Measurements from ENCODE around the gene AGAP3. TPM values are rescaled to one million over a fixed set of nuclear protein-coding genes. Genes with fewer than 3 reads are reported as not detected.

The AGAP3 gene
- total RNA-seq, 2 donors from 2014 or later = 52.1 to 62.8 TPM

DNA sequence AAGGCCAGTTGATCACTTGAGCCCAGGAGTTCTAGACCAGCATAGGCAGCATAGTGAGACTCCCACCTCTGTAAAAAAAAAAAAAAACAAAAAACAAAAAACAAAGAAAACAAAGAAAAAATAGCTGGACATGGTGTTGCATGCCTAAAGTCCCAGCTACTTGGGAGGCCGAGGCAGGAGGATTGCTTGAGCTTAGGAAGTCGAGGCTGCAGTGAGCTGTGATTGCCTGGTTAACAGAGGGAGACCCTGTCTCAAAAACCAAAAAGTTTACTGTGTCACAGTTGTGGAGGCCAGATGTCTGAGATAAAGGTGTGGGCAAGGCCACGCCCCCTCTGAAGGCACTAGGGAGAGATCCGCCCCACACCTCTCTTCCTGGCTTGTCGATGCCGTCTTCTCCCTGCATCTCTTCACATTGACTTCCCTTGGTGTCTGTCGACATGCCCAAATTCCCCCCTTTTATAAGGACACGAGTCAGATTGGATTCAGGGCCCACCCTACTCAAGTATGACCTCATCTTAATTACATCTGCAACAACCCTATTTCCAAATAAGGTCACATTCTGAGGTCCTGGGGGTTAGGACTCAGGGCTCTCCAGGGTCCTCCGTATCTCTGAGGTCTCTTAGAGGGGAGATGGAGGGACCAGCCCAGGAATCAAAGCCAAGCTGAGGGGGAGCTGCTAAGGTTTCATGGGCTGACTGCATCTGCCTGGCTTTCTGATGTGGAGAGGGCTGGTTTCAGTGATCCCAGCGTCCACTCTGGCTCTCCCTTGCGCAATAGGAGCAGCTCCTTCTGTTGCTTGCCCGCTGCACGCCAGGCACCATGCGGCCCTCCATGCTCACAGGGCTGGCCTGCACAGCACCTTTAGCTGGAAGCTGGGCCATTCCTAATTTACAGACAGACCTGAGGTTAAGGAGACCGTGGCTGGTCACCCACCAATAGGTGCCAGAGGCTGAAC lies 23.1 kb downstream of the AGAP3 start:
- Histone ChIP-seq H3K27ac (no peak overlapping the region), H3K4me1 (ENCODE audit: control insufficient read depth in 1 of 2, low read depth in 2 of 2) (peaks cover 0 to 6% of the 10 kb centered on the region in 2 donors), H3K27me3 (replicated peaks; ENCODE audit: insufficient read depth) (no peaks in the 10 kb centered on the region), H3K9me3 (no peaks in the 10 kb centered on the region), H3K36me3 (no peaks in the 10 kb centered on the region), H3K4me3 (no peak overlapping the region)
- TF ChIP-seq, protein P1, sequence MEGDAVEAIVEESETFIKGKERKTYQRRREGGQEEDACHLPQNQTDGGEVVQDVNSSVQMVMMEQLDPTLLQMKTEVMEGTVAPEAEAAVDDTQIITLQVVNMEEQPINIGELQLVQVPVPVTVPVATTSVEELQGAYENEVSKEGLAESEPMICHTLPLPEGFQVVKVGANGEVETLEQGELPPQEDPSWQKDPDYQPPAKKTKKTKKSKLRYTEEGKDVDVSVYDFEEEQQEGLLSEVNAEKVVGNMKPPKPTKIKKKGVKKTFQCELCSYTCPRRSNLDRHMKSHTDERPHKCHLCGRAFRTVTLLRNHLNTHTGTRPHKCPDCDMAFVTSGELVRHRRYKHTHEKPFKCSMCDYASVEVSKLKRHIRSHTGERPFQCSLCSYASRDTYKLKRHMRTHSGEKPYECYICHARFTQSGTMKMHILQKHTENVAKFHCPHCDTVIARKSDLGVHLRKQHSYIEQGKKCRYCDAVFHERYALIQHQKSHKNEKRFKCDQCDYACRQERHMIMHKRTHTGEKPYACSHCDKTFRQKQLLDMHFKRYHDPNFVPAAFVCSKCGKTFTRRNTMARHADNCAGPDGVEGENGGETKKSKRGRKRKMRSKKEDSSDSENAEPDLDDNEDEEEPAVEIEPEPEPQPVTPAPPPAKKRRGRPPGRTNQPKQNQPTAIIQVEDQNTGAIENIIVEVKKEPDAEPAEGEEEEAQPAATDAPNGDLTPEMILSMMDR (IDR thresholded peaks at IDR 0.05) = no peak
- ATAC-seq (ENCODE audit: insufficient number of reproducible peaks, low FRiP score, low read depth) = no peak
- DNase-seq (ENCODE audit: low spot score) = no peak

DNA sequence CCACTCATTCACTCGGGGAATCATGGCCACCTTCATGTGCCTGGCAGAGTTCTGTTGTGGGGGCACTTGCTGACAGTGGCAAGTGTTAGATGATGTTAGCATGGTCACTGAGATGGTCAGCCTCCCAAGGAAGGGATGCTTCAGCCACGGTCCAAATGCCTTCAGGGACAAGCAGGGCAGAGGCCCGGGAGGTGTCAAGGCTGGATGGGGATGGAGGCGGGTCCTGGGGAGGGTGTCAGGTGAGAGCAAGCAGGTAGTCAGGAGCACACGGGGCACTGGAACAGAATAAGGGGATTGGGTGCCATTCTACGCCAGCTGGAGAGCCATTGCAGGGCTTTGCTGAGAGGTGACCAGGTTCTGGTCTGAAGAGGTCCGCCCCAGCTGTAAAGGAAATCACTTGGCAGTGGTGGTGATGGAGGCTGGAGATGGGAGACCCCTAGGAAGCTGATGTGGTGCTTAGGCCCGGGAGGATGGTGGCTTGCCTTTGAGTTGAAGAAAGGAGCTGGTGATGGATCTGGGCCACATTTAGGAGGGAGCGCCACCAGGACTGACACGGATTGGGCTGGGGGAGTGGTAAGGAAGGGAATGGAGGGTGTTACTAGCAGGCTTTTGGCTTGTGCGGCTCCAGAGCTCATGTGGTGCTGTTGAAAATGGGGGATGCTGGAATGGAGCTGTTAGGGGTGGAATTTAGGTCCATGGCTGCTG lies 24.1 kb downstream of the AGAP3 start:
- H3K9me3 ChIP-seq = no peaks in the 10 kb centered on the region
- TF ChIP-seq, protein P1 (IDR thresholded peaks at IDR 0.05) = no peak
- DNase-seq (ENCODE audit: low spot score) (no peak), ATAC-seq (ENCODE audit: insufficient number of reproducible peaks, low FRiP score, low read depth) (peak; percentile 15)
- H3K4me3 ChIP-seq = no peak overlapping the region
- no peaks in the 10 kb centered on the region for H3K27me3 ChIP-seq (replicated peaks; ENCODE audit: insufficient read depth)
- no peak overlapping the region for H3K27ac ChIP-seq
- H3K36me3 ChIP-seq = no peaks in the 10 kb centered on the region
- peaks cover 0 to 6% of the 10 kb centered on the region in 2 donors for H3K4me1 ChIP-seq (ENCODE audit: control insufficient read depth in 1 of 2, low read depth in 2 of 2)

DNA sequence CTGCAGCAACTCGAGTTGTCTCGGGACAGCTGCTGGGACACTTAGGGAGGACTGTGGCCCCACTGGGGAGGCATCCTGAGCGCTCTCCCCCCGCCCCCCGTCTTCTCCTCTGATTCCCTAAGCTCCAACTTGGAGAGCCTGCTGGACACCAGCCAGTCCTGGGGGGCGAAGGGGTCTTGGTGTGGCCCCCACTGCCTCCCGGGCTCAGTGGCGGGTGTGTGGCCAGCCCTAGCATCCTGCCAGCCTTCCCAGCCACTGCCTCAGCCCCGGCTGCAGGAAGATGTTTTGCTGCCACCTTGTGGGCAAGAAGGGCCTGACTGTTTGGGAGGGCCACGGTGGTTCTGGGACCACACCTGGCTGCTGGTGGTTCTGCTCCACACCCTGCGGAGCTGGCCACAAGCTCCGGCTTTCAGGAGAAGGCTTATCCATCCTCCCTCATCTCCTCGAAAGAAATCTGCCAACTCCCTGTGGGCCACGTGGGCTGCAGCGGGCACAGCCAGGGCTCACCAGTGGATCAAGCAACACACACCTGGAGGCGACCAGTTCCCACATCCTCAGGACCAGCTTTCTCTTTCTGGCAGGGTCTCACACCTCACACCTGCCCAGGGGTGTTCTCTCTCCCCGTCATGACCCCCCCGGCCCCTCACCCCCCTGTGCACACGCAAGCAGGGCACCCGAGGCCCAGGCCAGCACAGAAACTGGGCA lies 24.8 kb downstream of the AGAP3 start:
- Histone ChIP-seq H3K4me3 (no peak overlapping the region), H3K36me3 (no peaks in the 10 kb centered on the region), H3K9me3 (no peaks in the 10 kb centered on the region), H3K4me1 (ENCODE audit: control insufficient read depth in 1 of 2, low read depth in 2 of 2) (peaks cover 0 to 12% of the 10 kb centered on the region in 2 donors), H3K27ac (no peak overlapping the region), H3K27me3 (replicated peaks; ENCODE audit: insufficient read depth) (no peaks in the 10 kb centered on the region)
- ATAC-seq (ENCODE audit: insufficient number of reproducible peaks, low FRiP score, low read depth) (no peak), DNase-seq (ENCODE audit: low spot score) (peak; percentile 29)
- TF ChIP-seq, protein P1 (IDR thresholded peaks at IDR 0.05) = peak; percentile 91

DNA sequence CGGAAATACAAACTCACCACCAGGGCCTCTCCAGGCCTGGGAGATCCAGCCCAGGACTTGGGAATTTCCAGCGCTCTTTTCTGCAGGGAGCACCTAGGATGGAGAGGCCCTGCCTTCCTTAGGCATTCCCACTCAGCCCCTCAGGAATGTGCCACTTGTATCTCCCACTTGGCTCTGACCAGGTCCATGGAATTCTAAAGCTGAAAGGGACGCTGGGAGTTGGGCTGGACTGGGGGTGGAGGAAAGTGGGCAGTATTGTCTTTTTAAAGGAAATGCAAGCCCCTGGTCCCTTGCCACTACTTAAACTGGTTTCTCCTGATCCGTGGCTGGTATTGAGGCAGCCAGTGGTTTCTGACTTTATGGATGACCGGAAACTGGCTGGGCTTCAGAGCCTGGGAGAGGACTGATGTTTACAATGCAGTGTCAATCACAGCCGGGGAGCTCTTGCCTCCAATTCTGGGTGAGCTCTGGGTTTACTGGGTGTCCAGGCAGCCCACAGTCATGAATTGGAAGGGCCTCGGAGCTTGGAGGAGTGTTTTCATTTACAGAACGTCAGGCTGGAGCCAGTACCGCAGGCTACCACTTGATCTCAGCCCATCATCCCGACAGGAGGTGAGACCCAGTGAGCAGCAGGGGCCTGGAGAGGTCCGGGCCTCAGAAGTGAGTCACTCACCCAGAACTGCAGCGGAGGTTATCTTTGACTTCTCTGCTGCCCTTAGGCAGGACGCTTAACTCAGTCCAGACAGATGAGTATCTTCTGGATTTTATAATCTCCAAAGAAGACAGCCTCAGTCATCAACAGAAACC lies 27.3 kb downstream of the AGAP3 start:
- Histone ChIP-seq H3K4me3 (no peak overlapping the region), H3K36me3 (peaks cover 8% of the 10 kb centered on the region), H3K9me3 (no peaks in the 10 kb centered on the region), H3K27ac (no peak overlapping the region), H3K27me3 (replicated peaks; ENCODE audit: insufficient read depth) (no peaks in the 10 kb centered on the region), H3K4me1 (ENCODE audit: control insufficient read depth in 1 of 2, low read depth in 2 of 2) (peaks cover 0 to 12% of the 10 kb centered on the region in 2 donors)
- ATAC-seq (ENCODE audit: insufficient number of reproducible peaks, low FRiP score, low read depth) = no peak
- no peak for DNase-seq (ENCODE audit: low spot score)
- TF ChIP-seq, protein P1 (IDR thresholded peaks at IDR 0.05) = no peak

Measured in thoracic aorta (tissue), 2 donors.